Esophagus muscularis mucosa (tissue), 4 donors: ENCODE data around the gene CPB1. TPM values are rescaled to one million over a fixed set of nuclear protein-coding genes. Genes with fewer than 3 reads are reported as not detected.
"Not testable (repeated sequence)": the region's sequence is repeated elsewhere in the genome, so short reads cannot be mapped to it uniquely, and the experiment has no call there.

Source experiments
- DNase-seq: peaks from one replicate; pipeline ENCODE4 v3.0.0-alpha.2; 2017; ENCODE audit errors: extremely low spot score
- H3K27ac ChIP-seq, 4 donors: fragments of 200-600 bp; sonication (generic); replicated peaks in 1 of 4; 1 replicate in 3 of 4; 2 replicates in 1 of 4; pipeline ENCODE4 v1.5.1; 2016 to 2019; ENCODE audit warnings: mild to moderate bottlenecking in 1 of 4
- H3K27me3 ChIP-seq, 4 donors: fragments of 200-600 bp; sonication (generic); one replicate each; pipeline versions ENCODE4 v1.5.1 to v1.6.0; 2016 to 2019
- H3K36me3 ChIP-seq, 4 donors: fragments of 200-600 bp; sonication (generic); one replicate each; pipeline ENCODE4 v1.5.1; 2016 to 2019
- H3K4me1 ChIP-seq, 4 donors: fragments of 200-600 bp; sonication (generic); one replicate each; pipeline ENCODE4 v1.5.1; 2016 to 2019
- H3K4me3 ChIP-seq, 4 donors: fragments of 200-600 bp; sonication (generic); 1 replicate in 2 of 4; 2 replicates in 2 of 4; pipeline ENCODE4 v1.5.1; 2016 to 2019; ENCODE audit warnings: mild to moderate bottlenecking in 4 of 4, moderate library complexity in 1 of 4
- H3K9me3 ChIP-seq, 4 donors: fragments of 200-600 bp; sonication (generic); 1 replicate in 3 of 4; 2 replicates in 1 of 4; pipeline ENCODE4 v1.5.1; 2016 to 2019
- CTCF ChIP-seq, 3 experiments: fragments of 200-600 bp in 2 of 3; fragments of 450-650 bp in 1 of 3; sonication (generic) in 2 of 3; IDR thresholded peaks; one replicate each; pipeline ENCODE4 v1.5.1; 2017 to 2019; ENCODE audit warnings: antibody characterized with exemption in 3 of 3, mild to moderate bottlenecking in 2 of 3, moderate library complexity in 1 of 3
- EP300 ChIP-seq: sonication (generic); formaldehyde crosslinking; IDR thresholded peaks from one replicate; pipeline ENCODE4 v1.6.1; 2017; ENCODE audit warnings: antibody characterized with exemption
- POLR2A ChIP-seq: fragments of 450-650 bp; IDR thresholded peaks from one replicate; pipeline ENCODE4 v1.6.1; 2017; ENCODE audit warnings: antibody characterized with exemption, moderate library complexity, mild to moderate bottlenecking, low read depth
- POLR2AphosphoS5 ChIP-seq, 2 donors: sonication (generic); formaldehyde crosslinking; IDR thresholded peaks; one replicate each; pipeline ENCODE4 v1.6.1; 2017; ENCODE audit warnings: antibody characterized with exemption in 2 of 2
- WGBS: methylation state at CpG from one replicate; pipeline ENCODE4 v1.1.5; 2018; 5-methylcytosine and 5-hydroxymethylcytosine counted together
- intact Hi-C: fragments of 100-400 bp; cut with DNase I; formaldehyde crosslinking; loops from one replicate; pipeline ENCODE4 v1.15.1; 2023
- total RNA-seq, 4 donors: library from RNA; depleted of rRNA; stranded (reverse); fragments of >200 nt; gene quantifications; one replicate each; pipeline versions ENCODE4 v1.1.0 to v1.2.1, GENCODE V29; 2016

CPB1 gene
- total RNA-seq: under 1 TPM in 1 of 4 donors, not detected in 3; 0.46 TPM

GRCh38 chr3:148827585-148827984 is at the start of gene CPB1:
TSS of gene CPB1 (plus strand) at chr3:148827811. CDS start at chr3:148827824, 13 bp downstream.
- H3K27me3 ChIP-seq: no peaks in the 10 kb centered on the region
- no peak within 1 kb of the TSS for H3K27ac ChIP-seq
- no peaks in the 10 kb centered on the region for H3K36me3 ChIP-seq
- no peaks in the 10 kb centered on the region for H3K4me1 ChIP-seq
- DNase-seq: no peak
- H3K9me3 ChIP-seq: peaks cover 0 to 3% (median 0%) of the 10 kb centered on the region in 4 donors
- intact Hi-C loops: no loop called here
- TF ChIP-seq POLR2A (no peak), POLR2AphosphoS5 (IDR thresholded peaks at IDR 0.05) (no peak), EP300 (no peak), CTCF (IDR thresholded peaks at IDR 0.05) (no peak)
- H3K4me3 ChIP-seq: no peak within 1 kb of the TSS

- TF ChIP-seq POLR2AphosphoS5 (IDR thresholded peaks at IDR 0.05): no peak
- TF ChIP-seq EP300: no peak
- TF ChIP-seq CTCF (IDR thresholded peaks at IDR 0.05): no peak
- no peak for TF ChIP-seq POLR2A
- Histone ChIP-seq H3K27me3 (no peaks in the 10 kb centered on the region), H3K4me1 (no peaks in the 10 kb centered on the region), H3K4me3 (no peak overlapping the region), H3K36me3 (no peaks in the 10 kb centered on the region), H3K27ac (no peak overlapping the region), H3K9me3 (no peaks in the 10 kb centered on the region)
- WGBS: 97% methylated on average over 3 of the region's 3 CpGs
- DNase-seq: no peak
- intact Hi-C loops: no loop called here
Measured at GRCh38 chr3:148778926-148779325, 48.7 kb upstream of the CPB1 start.

- 83% methylated on average over 6 of the region's 6 CpGs for WGBS
- H3K36me3 ChIP-seq, H3K4me1 ChIP-seq, H3K4me3 ChIP-seq, H3K27ac ChIP-seq, H3K9me3 ChIP-seq, intact Hi-C loops, H3K27me3 ChIP-seq, DNase-seq: not testable (repeated sequence)
Measured at GRCh38 chr3:148785026-148785425, 42.6 kb upstream of the CPB1 start.

GRCh38 chr3:148786159-148786558 is 41.5 kb upstream of the CPB1 start:
- H3K9me3 ChIP-seq, H3K27ac ChIP-seq, H3K4me1 ChIP-seq, H3K36me3 ChIP-seq, H3K27me3 ChIP-seq, intact Hi-C loops, DNase-seq, H3K4me3 ChIP-seq: not testable (repeated sequence)
- WGBS: 93% methylated on average over 9 of the region's 9 CpGs

GRCh38 chr3:148789146-148789545 is 38.5 kb upstream of the CPB1 start:
- peaks cover 0 to 7% (median 0%) of the 10 kb centered on the region in 4 donors for H3K9me3 ChIP-seq
- no peaks in the 10 kb centered on the region for H3K27me3 ChIP-seq
- TF ChIP-seq POLR2A (no peak), POLR2AphosphoS5 (IDR thresholded peaks at IDR 0.05) (no peak), CTCF (IDR thresholded peaks at IDR 0.05) (no peak), EP300 (no peak)
- no peak for DNase-seq
- 62% methylated on average over 5 of the region's 6 CpGs for WGBS
- intact Hi-C loops: no loop called here
- H3K4me3 ChIP-seq: no peak overlapping the region
- no peaks in the 10 kb centered on the region for H3K36me3 ChIP-seq
- peaks cover 0 to 9% (median 4%) of the 10 kb centered on the region in 4 donors for H3K4me1 ChIP-seq
- no peak overlapping the region for H3K27ac ChIP-seq

- no peak for DNase-seq
- H3K36me3 ChIP-seq: no peaks in the 10 kb centered on the region
- H3K4me3 ChIP-seq: no peak overlapping the region
- H3K27ac ChIP-seq: no peak overlapping the region
- no peaks in the 10 kb centered on the region for H3K27me3 ChIP-seq
- peaks cover 0 to 7% (median 0%) of the 10 kb centered on the region in 4 donors for H3K9me3 ChIP-seq
- TF ChIP-seq CTCF (IDR thresholded peaks at IDR 0.05) (no peak), POLR2A (no peak), EP300 (no peak), POLR2AphosphoS5 (IDR thresholded peaks at IDR 0.05) (no peak)
- H3K4me1 ChIP-seq: peaks cover 0 to 9% (median 4%) of the 10 kb centered on the region in 4 donors
- 77% methylated on average over 2 of the region's 2 CpGs for WGBS
- intact Hi-C loops: no loop called here
Measured at GRCh38 chr3:148789906-148790305, 37.7 kb upstream of the CPB1 start.
